ENCODE measurements around the gene CAP2. TPM values are rescaled to one million over a fixed set of nuclear protein-coding genes. Genes with fewer than 3 reads are reported as not detected.

Gene CAP2
- total and polyA plus RNA-seq, 2 donors (not counting 1 experiment from before 2014, with no cell fraction given), result 8.6 to 38.1 TPM

- Histone ChIP-seq H3K27me3 (ENCODE audit: control insufficient read depth, insufficient read depth, low read length) (no peaks in the 10 kb centered on the region), H3K9me3 (ENCODE audit: control insufficient read depth, insufficient read depth, low read depth, low read length) (no peaks in the 10 kb centered on the region), H2AFZ (ENCODE audit: low read length) (no peak overlapping the region), H3K27ac (ENCODE audit: insufficient read depth, low read length) (no peak overlapping the region), H3K79me2 (ENCODE audit: control insufficient read depth, insufficient read depth, low read length) (no peaks in the 10 kb centered on the region), H3K4me3 (replicated peaks in 1 of 4; ENCODE audit: control extremely low read depth in 1 of 4, insufficient read depth in 1 of 4, low read depth in 3 of 4, low read length in 4 of 4) (no peak overlapping the region), H3K4me1 (ENCODE audit: control insufficient read depth, extremely low read depth, insufficient read depth, low read length) (no peaks in the 10 kb centered on the region), H3K9ac (ENCODE audit: insufficient read depth, low read length) (no peak overlapping the region), H4K20me1 (ENCODE audit: control insufficient read depth, extremely low read depth, insufficient read depth, low read length) (no peaks in the 10 kb centered on the region), H3K36me3 (ENCODE audit: control insufficient read depth, insufficient read depth, low read length) (no peaks in the 10 kb centered on the region), H3K4me2 (ENCODE audit: extremely low read depth, insufficient read depth, low read length) (no peak overlapping the region)
- TF ChIP-seq CTCF (conservative IDR thresholded peaks at IDR 0.05 in 1 of 2, IDR thresholded peaks at IDR 0.05 in 1 of 2; ENCODE audit: low read depth in 1 of 2, low read length in 2 of 2) (no peak), EZH2 (IDR thresholded peaks at IDR 0.05; ENCODE audit: low read length, missing control alignments) (no peak)
- DNase-seq (ENCODE audit: low read depth in 2 of 2), result no peak
Measured at GRCh38 chr6:17455919-17456318, 62.5 kb downstream of the CAP2 start.

GRCh38 chr6:17456711-17457110 lies 63.3 kb downstream of the CAP2 start:
- no peak for DNase-seq (ENCODE audit: low read depth in 2 of 2)
- Histone ChIP-seq H3K27me3 (ENCODE audit: control insufficient read depth, insufficient read depth, low read length) (no peaks in the 10 kb centered on the region), H3K27ac (ENCODE audit: insufficient read depth, low read length) (no peak overlapping the region), H3K4me2 (ENCODE audit: extremely low read depth, insufficient read depth, low read length) (no peak overlapping the region), H3K79me2 (ENCODE audit: control insufficient read depth, insufficient read depth, low read length) (no peaks in the 10 kb centered on the region), H3K4me1 (ENCODE audit: control insufficient read depth, extremely low read depth, insufficient read depth, low read length) (no peaks in the 10 kb centered on the region), H2AFZ (ENCODE audit: low read length) (no peak overlapping the region), H3K4me3 (replicated peaks in 1 of 4; ENCODE audit: control extremely low read depth in 1 of 4, insufficient read depth in 1 of 4, low read depth in 3 of 4, low read length in 4 of 4) (no peak overlapping the region), H3K36me3 (ENCODE audit: control insufficient read depth, insufficient read depth, low read length) (no peaks in the 10 kb centered on the region), H3K9me3 (ENCODE audit: control insufficient read depth, insufficient read depth, low read depth, low read length) (no peaks in the 10 kb centered on the region), H4K20me1 (ENCODE audit: control insufficient read depth, extremely low read depth, insufficient read depth, low read length) (no peaks in the 10 kb centered on the region), H3K9ac (ENCODE audit: insufficient read depth, low read length) (no peak overlapping the region)
- no peak for TF ChIP-seq EZH2 (IDR thresholded peaks at IDR 0.05; ENCODE audit: low read length, missing control alignments)
- no peak for TF ChIP-seq CTCF (conservative IDR thresholded peaks at IDR 0.05 in 1 of 2, IDR thresholded peaks at IDR 0.05 in 1 of 2; ENCODE audit: low read depth in 1 of 2, low read length in 2 of 2)

- Histone ChIP-seq H3K79me2 (ENCODE audit: control insufficient read depth, insufficient read depth, low read length) (no peaks in the 10 kb centered on the region), H3K27ac (ENCODE audit: insufficient read depth, low read length) (no peak overlapping the region), H3K4me1 (ENCODE audit: control insufficient read depth, extremely low read depth, insufficient read depth, low read length) (no peaks in the 10 kb centered on the region), H4K20me1 (ENCODE audit: control insufficient read depth, extremely low read depth, insufficient read depth, low read length) (no peaks in the 10 kb centered on the region), H2AFZ (ENCODE audit: low read length) (no peak overlapping the region), H3K36me3 (ENCODE audit: control insufficient read depth, insufficient read depth, low read length) (no peaks in the 10 kb centered on the region), H3K4me2 (ENCODE audit: extremely low read depth, insufficient read depth, low read length) (no peak overlapping the region), H3K9ac (ENCODE audit: insufficient read depth, low read length) (no peak overlapping the region), H3K4me3 (replicated peaks in 1 of 4; ENCODE audit: control extremely low read depth in 1 of 4, insufficient read depth in 1 of 4, low read depth in 3 of 4, low read length in 4 of 4) (no peak overlapping the region), H3K9me3 (ENCODE audit: control insufficient read depth, insufficient read depth, low read depth, low read length) (no peaks in the 10 kb centered on the region), H3K27me3 (ENCODE audit: control insufficient read depth, insufficient read depth, low read length) (no peaks in the 10 kb centered on the region)
- no peak for TF ChIP-seq CTCF (conservative IDR thresholded peaks at IDR 0.05 in 1 of 2, IDR thresholded peaks at IDR 0.05 in 1 of 2; ENCODE audit: low read depth in 1 of 2, low read length in 2 of 2)
- TF ChIP-seq EZH2 (IDR thresholded peaks at IDR 0.05; ENCODE audit: low read length, missing control alignments), result no peak
- no peak for DNase-seq (ENCODE audit: low read depth in 2 of 2)
Measured at GRCh38 chr6:17457405-17457804, 64.0 kb downstream of the CAP2 start.
